Stomach (tissue), 4 donors: ENCODE data around the gene SYT3.

Experiments
- CTCF ChIP-seq, 7 experiments: fragments of 450-650 bp in 4 of 7; fragments of 200-600 bp in 3 of 7; sonication (generic) in 3 of 7; IDR thresholded peaks; one replicate each; pipeline ENCODE4 v1.5.1; 2016 to 2019; ENCODE audit warnings: antibody characterized with exemption in 7 of 7, control low read depth in 2 of 7, mild to moderate bottlenecking in 1 of 7
- EP300 ChIP-seq: sonication (generic); formaldehyde crosslinking; IDR thresholded peaks from one replicate; pipeline ENCODE4 v1.6.1; 2017; ENCODE audit warnings: antibody characterized with exemption
- POLR2A ChIP-seq, 4 donors: fragments of 450-650 bp; IDR thresholded peaks; one replicate each; pipeline ENCODE4 v1.6.1; 2016; ENCODE audit warnings: antibody characterized with exemption in 4 of 4, control low read depth in 2 of 4, mild to moderate bottlenecking in 1 of 4, moderate library complexity in 1 of 4
- POLR2AphosphoS5 ChIP-seq, 3 donors: sonication (generic); formaldehyde crosslinking; IDR thresholded peaks; one replicate each; pipeline ENCODE4 v1.6.1; 2016; ENCODE audit warnings: antibody characterized with exemption in 3 of 3

GRCh38 chr19:50632151-50632835 lies 7.4 kb downstream of the SYT3 start:
- no peak for TF ChIP-seq POLR2AphosphoS5 (IDR thresholded peaks at IDR 0.05)
- no peak for TF ChIP-seq POLR2A (IDR thresholded peaks at IDR 0.05)
- no peak for TF ChIP-seq CTCF (IDR thresholded peaks at IDR 0.05)
- TF ChIP-seq EP300, result no peak
